Spleen (tissue), 11 donors: Measurements from ENCODE around the gene RAB3B. TPM values are rescaled to one million over a fixed set of nuclear protein-coding genes. Genes with fewer than 3 reads are reported as not detected.
"Not testable (repeated sequence)": the region's sequence is repeated elsewhere in the genome, so short reads cannot be mapped to it uniquely, and the experiment has no call there.

Experiments
- DNase-seq: peaks from one replicate; pipeline ENCODE4 v3.0.0-alpha.2; 2020
- H3K27ac ChIP-seq, 8 donors: fragments of 200-600 bp; sonication (generic) in 7 of 8; 1 replicate in 4 of 8; 2 replicates in 4 of 8; pipeline versions ENCODE4 v1.5.0 to v1.8.0; 2016 to 2021; ENCODE audit warnings: inconsistent platforms in 4 of 8, mild to moderate bottlenecking in 4 of 8, moderate library complexity in 1 of 8
- H3K27me3 ChIP-seq, 7 donors: fragments of 200-600 bp; sonication (generic) in 6 of 7; replicated peaks in 1 of 7; 1 replicate in 4 of 7; 2 replicates in 3 of 7; pipeline versions ENCODE4 v1.5.0 to v1.8.0; 2016 to 2021; ENCODE audit warnings: inconsistent platforms in 3 of 7, mild to moderate bottlenecking in 1 of 7
- H3K36me3 ChIP-seq, 6 donors: fragments of 200-600 bp; sonication (generic) in 5 of 6; 1 replicate in 4 of 6; 2 replicates in 2 of 6; pipeline versions ENCODE4 v1.5.0 to v1.8.0; 2016 to 2021; ENCODE audit warnings: inconsistent platforms in 2 of 6
- H3K4me1 ChIP-seq, 6 donors: fragments of 200-600 bp; sonication (generic) in 5 of 6; 1 replicate in 3 of 6; 2 replicates in 3 of 6; pipeline versions ENCODE4 v1.5.0 to v1.8.0; 2016 to 2021; ENCODE audit warnings: inconsistent platforms in 3 of 6
- H3K4me3 ChIP-seq, 8 donors: fragments of 200-600 bp; sonication (generic) in 7 of 8; 1 replicate in 4 of 8; 2 replicates in 4 of 8; pipeline versions ENCODE4 v1.5.0 to v1.8.0; 2016 to 2021; ENCODE audit warnings: inconsistent platforms in 4 of 8, mild to moderate bottlenecking in 4 of 8, moderate library complexity in 2 of 8
- H3K9me3 ChIP-seq, 8 donors: fragments of 200-600 bp; sonication (generic) in 7 of 8; 1 replicate in 4 of 8; 2 replicates in 4 of 8; pipeline versions ENCODE4 v1.5.0 to v1.8.0; 2016 to 2021; ENCODE audit warnings: inconsistent platforms in 4 of 8
- POLR2A ChIP-seq, 3 donors: fragments of 450-650 bp; IDR thresholded peaks; one replicate each; pipeline ENCODE4 v1.5.1; 2017; ENCODE audit warnings: antibody characterized with exemption in 3 of 3, mild to moderate bottlenecking in 1 of 3
- POLR2AphosphoS5 ChIP-seq, 3 donors: sonication (generic); formaldehyde crosslinking; IDR thresholded peaks; one replicate each; pipeline ENCODE4 v1.5.1; 2017; ENCODE audit warnings: antibody characterized with exemption in 3 of 3
- WGBS, 5 donors: extraction: QIAGEN DNeasy Blood & Tissue Kit in 3 of 5; methylation state at CpG; one replicate each; pipeline versions ENCODE4 v1.1.5 to v1.1.7; 2013 to 2018; 5-methylcytosine and 5-hydroxymethylcytosine counted together
- intact Hi-C: fragments of 100-400 bp; cut with DNase I; formaldehyde crosslinking; loops from one replicate; pipeline ENCODE4 v1.15.0; 2023; ENCODE audit warnings: low total_unique reads
- polyA plus RNA-seq, 3 donors: library from polyadenylated mRNA; stranded (reverse); fragments of 200-250 nt; gene quantifications; one replicate each; pipeline ENCODE4 v1.2.1, GENCODE V29; 2013
- total RNA-seq, 7 donors: library from RNA; depleted of rRNA in 3 of 7; stranded (reverse); fragments of >200 nt in 3 of 7; fragmentation: NEBNext Ultra II Directional in 4 of 7; extraction: Animal tissue kit (Norgen Biotek cat#: 25700) in 4 of 7; gene quantifications; one replicate each; pipeline versions ENCODE4 v1.1.0 to v1.2.1, GENCODE V29; 2016 to 2021
- TF ChIP-seq, protein P1 (sequence below), 11 experiments: fragments of 200-600 bp in 7 of 11; fragments of 450-650 bp in 4 of 11; sonication (generic) in 4 of 11; IDR thresholded peaks in 8 of 11; conservative IDR thresholded peaks in 3 of 11; 1 replicate in 7 of 11; 2 replicates in 4 of 11; pipeline versions ENCODE4 v1.4.0 to v1.8.0; 2016 to 2021; ENCODE audit warnings: antibody characterized with exemption in 11 of 11, inconsistent platforms in 4 of 11, mild to moderate bottlenecking in 1 of 11
- donor health status: healthy with polysubstance abuse.
- donor health status: DM: no; HTN: no; CAD: no; lungs with moderate emphysema.
- donor health status: DM: no; HTN: no; CAD: no.
- donor health status: Bipolar disorder and iron deficiency.
- donor health status: healthy.
- donor health status: DM: no; HTN: no; CAD: no.
- donor health status: DM: yes; HTN: yes; CAD: no.

Gene RAB3B
- total and polyA plus RNA-seq, 10 donors = 0.02 to 0.32 (median 0.13) TPM; not detected in 2

DNA sequence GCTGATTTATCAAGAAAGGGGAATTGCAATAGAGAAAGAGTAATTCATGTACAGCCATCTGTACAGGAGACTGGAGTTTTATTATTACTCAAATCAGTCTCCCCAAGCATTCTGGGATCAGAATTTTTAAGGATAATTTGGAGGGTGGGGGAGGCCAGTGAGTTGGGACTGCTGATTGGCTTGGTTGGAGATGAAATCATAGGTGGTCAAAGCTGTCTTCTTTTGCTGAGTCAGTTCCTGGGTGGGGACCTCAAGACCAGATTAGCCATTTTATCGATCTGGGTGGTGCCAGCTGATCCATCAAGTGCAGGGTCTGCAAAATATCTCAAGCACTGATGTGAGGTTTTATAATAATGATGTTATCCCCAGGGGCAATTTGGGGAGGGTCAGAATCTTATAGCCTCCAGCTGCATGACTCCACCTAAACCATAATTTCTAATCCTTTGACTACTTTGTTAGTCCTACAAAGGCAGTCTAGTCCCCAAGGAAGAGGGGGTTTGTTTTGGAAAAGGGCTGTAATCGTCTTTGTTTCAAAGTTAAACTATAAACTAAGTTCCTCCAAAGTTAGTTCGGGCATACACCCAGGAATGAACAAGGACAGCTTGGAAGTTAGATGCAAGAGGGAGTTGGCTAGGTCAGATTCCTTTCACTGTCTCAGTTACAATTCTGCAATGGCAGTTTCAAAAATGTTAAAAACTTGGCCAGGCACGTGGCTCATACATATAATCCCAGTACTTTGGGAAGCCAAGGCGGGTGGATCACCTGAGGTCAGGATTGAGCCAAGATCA, 16.9 kb upstream of the RAB3B start:
- WGBS, 5 donors = 62 to 78% (median 75%) methylated on average over 5 of the region's 5 CpGs

DNA sequence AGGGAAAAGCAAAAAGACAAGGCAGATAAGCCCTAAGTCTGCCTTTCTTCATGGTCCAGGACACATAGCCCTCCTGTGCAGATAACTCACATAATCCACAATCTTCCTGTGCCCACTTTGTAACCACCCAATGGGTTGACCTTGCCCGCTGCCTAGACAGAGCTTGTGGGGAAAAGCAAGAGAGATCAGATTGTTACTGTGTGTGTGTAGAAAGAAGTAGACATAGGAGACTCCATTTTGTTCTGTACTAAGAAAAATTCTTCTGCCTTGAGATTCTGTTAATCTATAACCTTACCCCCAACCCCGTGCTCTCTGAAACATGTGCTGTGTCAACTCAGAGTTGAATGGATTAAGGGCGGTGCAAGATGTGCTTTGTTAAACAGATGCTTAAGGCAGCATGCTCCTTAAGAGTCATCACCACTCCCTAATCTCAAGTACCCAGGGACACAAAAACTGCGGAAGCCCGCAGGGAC, 15.6 kb upstream of the RAB3B start:
- H3K27me3 ChIP-seq = peaks cover 0 to 54% (median 0%) of the 10 kb centered on the region in 7 donors
- WGBS, 5 donors = 39 to 69% (median 60%) methylated on average over 3 to 5 of the region's 5 CpGs
- DNase-seq, H3K4me1 ChIP-seq, H3K27ac ChIP-seq, intact Hi-C loops, H3K36me3 ChIP-seq, H3K9me3 ChIP-seq, H3K4me3 ChIP-seq: not testable (repeated sequence)

More for the DNA sequence above, 16.9 kb upstream of the RAB3B start:
- no peak for DNase-seq
- Histone ChIP-seq H3K27ac (no peak overlapping the region), H3K4me1 (no peaks in the 10 kb centered on the region), H3K9me3 (no peaks in the 10 kb centered on the region), H3K27me3 (peaks cover 0 to 52% (median 0%) of the 10 kb centered on the region in 7 donors), H3K36me3 (no peaks in the 10 kb centered on the region), H3K4me3 (no peak overlapping the region)
- intact Hi-C loops = no loop called here
- TF ChIP-seq, protein P1, sequence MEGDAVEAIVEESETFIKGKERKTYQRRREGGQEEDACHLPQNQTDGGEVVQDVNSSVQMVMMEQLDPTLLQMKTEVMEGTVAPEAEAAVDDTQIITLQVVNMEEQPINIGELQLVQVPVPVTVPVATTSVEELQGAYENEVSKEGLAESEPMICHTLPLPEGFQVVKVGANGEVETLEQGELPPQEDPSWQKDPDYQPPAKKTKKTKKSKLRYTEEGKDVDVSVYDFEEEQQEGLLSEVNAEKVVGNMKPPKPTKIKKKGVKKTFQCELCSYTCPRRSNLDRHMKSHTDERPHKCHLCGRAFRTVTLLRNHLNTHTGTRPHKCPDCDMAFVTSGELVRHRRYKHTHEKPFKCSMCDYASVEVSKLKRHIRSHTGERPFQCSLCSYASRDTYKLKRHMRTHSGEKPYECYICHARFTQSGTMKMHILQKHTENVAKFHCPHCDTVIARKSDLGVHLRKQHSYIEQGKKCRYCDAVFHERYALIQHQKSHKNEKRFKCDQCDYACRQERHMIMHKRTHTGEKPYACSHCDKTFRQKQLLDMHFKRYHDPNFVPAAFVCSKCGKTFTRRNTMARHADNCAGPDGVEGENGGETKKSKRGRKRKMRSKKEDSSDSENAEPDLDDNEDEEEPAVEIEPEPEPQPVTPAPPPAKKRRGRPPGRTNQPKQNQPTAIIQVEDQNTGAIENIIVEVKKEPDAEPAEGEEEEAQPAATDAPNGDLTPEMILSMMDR (IDR thresholded peaks at IDR 0.05 in 8 of 11, conservative IDR thresholded peaks at IDR 0.05 in 3 of 11) = no peak
- no peak for TF ChIP-seq POLR2AphosphoS5 (IDR thresholded peaks at IDR 0.05)
- no peak for TF ChIP-seq POLR2A (IDR thresholded peaks at IDR 0.05)

GRCh38 chr1:52005548-52005947, 15.0 kb upstream of the RAB3B start:
- H3K4me3 ChIP-seq, H3K36me3 ChIP-seq, DNase-seq, H3K27ac ChIP-seq, H3K4me1 ChIP-seq, intact Hi-C loops, H3K9me3 ChIP-seq: not testable (repeated sequence)
- H3K27me3 ChIP-seq = peaks cover 0 to 54% (median 0%) of the 10 kb centered on the region in 7 donors
- WGBS, 5 donors = 39 to 46% (median 44%) methylated on average over 3 of the region's 3 CpGs

- Histone ChIP-seq H3K9me3 (no peaks in the 10 kb centered on the region), H3K27me3 (peaks cover 0 to 45% (median 0%) of the 10 kb centered on the region in 7 donors), H3K27ac (no peak overlapping the region), H3K36me3 (no peaks in the 10 kb centered on the region), H3K4me1 (no peaks in the 10 kb centered on the region), H3K4me3 (no peak overlapping the region)
- intact Hi-C loops = loop anchor here (2.0 kb wide), 1 partner anchor 107 kb away; no protein-coding TSS in a partner anchor
- no peak for DNase-seq
- 49 to 78% (median 59%) methylated on average over 4 of the region's 4 CpGs for WGBS, 5 donors
- TF ChIP-seq, protein P1 (IDR thresholded peaks at IDR 0.05 in 8 of 11, conservative IDR thresholded peaks at IDR 0.05 in 3 of 11) = no peak
- no peak for TF ChIP-seq POLR2AphosphoS5 (IDR thresholded peaks at IDR 0.05)
- TF ChIP-seq POLR2A (IDR thresholded peaks at IDR 0.05) = no peak
Observed at GRCh38 chr1:52003877-52004276, 13.4 kb upstream of the RAB3B start.
